Hematopoietic multipotent progenitor cell treated with erythropoietin and hydrocortisone succinate and interleukin-3 and kit ligand, for 15 days (in vitro differentiated cells): Measurements from ENCODE around the gene APOLD1.
"Not testable (repeated sequence)": the region's sequence is repeated elsewhere in the genome, so short reads cannot be mapped to it uniquely, and the experiment has no call there.

Experiments
- DNase-seq: peaks from one replicate; pipeline ENCODE4 v3.0.0-alpha.2; 2015; ENCODE audit warnings: low spot score

Gene APOLD1

GRCh38 chr12:12784911-12785814 lies at the start of gene APOLD1:
APOLD1 (plus strand) TSS chr12:12785659; CDS start chr12:12785692, 33 bp downstream.
- DNase-seq, result no peak

- DNase-seq, result peak; percentile 80
Measured at GRCh38 chr12:12736759-12737676, 48.4 kb upstream of the APOLD1 start.

- DNase-seq, result not testable (repeated sequence)
Measured at GRCh38 chr12:12738152-12738551, 47.3 kb upstream of the APOLD1 start.

GRCh38 chr12:12741660-12742059 lies 43.8 kb upstream of the APOLD1 start:
- peak; percentile 38 for DNase-seq

- DNase-seq, result no peak
Measured at GRCh38 chr12:12744546-12745305, 40.7 kb upstream of the APOLD1 start.

GRCh38 chr12:12745576-12746211 lies 39.8 kb upstream of the APOLD1 start:
- DNase-seq, result no peak

GRCh38 chr12:12747278-12747677 lies 38.2 kb upstream of the APOLD1 start:
- no peak for DNase-seq

GRCh38 chr12:12748044-12748443 lies 37.4 kb upstream of the APOLD1 start:
- DNase-seq, result no peak

- no peak for DNase-seq
Measured at GRCh38 chr12:12749433-12749832, 36.0 kb upstream of the APOLD1 start.

GRCh38 chr12:12755923-12756322 lies 29.5 kb upstream of the APOLD1 start:
- DNase-seq, result no peak

GRCh38 chr12:12757121-12757520 lies 28.3 kb upstream of the APOLD1 start:
- DNase-seq, result no peak

- DNase-seq, result no peak
Measured at GRCh38 chr12:12759234-12759915, 26.1 kb upstream of the APOLD1 start.

- DNase-seq, result no peak
Measured at GRCh38 chr12:12764824-12765223, 20.6 kb upstream of the APOLD1 start.

GRCh38 chr12:12770262-12770661 lies 15.2 kb upstream of the APOLD1 start:
- DNase-seq, result no peak

- DNase-seq, result no peak
Measured at GRCh38 chr12:12774791-12775190, 10.7 kb upstream of the APOLD1 start.

GRCh38 chr12:12776261-12776660 lies 9.2 kb upstream of the APOLD1 start:
- DNase-seq, result no peak

GRCh38 chr12:12777092-12777491 lies 8.4 kb upstream of the APOLD1 start:
- DNase-seq, result no peak

- DNase-seq, result no peak
Measured at GRCh38 chr12:12779007-12779406, 6.5 kb upstream of the APOLD1 start.

GRCh38 chr12:12779529-12779928 lies 5.9 kb upstream of the APOLD1 start:
- DNase-seq, result peak; percentile 23

- DNase-seq, result no peak
Measured at GRCh38 chr12:12784116-12784515, 1.3 kb upstream of the APOLD1 start.

GRCh38 chr12:12786351-12786705 lies 869 bp downstream of the APOLD1 start:
- no peak for DNase-seq
